Adipose tissue (tissue), 3 donors: ENCODE measurements around the gene TDRD9. TPM values are rescaled to one million over a fixed set of nuclear protein-coding genes. Genes with fewer than 3 reads are reported as not detected.

Source experiments
- H3K27ac ChIP-seq: one replicate; pipeline ENCODE4 v1.5.1; 2013; ENCODE audit warnings: low read depth, low read length
- WGBS, 3 donors: extraction: QIAGEN DNeasy Blood & Tissue Kit; methylation state at CpG; one replicate each; pipeline ENCODE4 v1.1.7; 2013; 5-methylcytosine and 5-hydroxymethylcytosine counted together
- polyA plus RNA-seq, 3 donors: library from polyadenylated mRNA; stranded (reverse); fragments of 200-250 nt; gene quantifications; one replicate each; pipeline ENCODE4 v1.2.3, GENCODE V29; 2013
- donor health status: healthy with polysubstance abuse.
- donor health status: Bipolar disorder and iron deficiency.
- donor health status: healthy.

The TDRD9 gene
- polyA plus RNA-seq, 3 donors, result 1.3 to 2.7 (median 2.0) TPM

DNA sequence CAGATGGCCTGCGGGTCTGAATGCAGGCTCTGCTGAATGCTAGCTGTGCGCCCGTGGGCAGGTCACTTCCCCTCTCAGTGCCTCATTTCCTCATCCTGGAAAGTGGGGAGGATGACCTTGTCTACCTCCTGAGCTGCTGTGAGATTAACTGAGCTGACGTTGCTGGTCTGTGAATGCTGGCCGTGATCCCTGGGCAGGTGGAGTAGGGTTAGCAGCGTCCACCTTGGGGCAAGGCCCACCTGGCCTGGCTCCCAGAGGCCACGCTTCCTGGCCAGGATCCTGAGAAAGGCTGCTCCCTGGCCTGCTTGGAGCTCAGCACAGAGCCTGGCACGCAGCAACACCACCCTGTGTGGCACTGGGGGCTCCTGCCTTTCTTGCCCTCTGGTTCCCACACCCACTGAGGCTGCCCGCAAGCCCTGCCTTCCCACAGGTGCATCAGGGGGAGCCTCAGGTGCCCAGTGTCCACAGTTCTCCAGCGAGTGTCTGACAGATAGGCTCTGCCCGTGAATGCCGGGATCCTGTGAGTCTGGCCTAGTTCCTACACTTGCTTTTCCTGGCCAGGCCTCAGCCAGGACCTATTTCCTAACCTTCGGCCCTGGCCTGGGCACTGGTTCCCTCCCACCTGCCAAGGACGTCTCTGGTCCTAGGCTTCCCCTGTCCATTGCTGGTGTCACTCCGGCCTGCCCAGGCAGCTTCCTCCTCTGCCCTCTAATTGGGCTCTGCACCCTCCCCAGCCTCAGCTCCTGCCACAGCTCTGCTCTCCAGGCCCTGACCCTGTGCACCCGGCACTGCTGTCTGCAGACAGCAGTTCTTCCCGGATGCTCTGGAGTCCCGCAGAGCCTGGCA lies 37.2 kb upstream of the TDRD9 start:
- WGBS, 3 donors, result 20 to 71% (median 61%) methylated on average over 18 of the region's 18 CpGs
- H3K27ac ChIP-seq, result no peak overlapping the region

DNA sequence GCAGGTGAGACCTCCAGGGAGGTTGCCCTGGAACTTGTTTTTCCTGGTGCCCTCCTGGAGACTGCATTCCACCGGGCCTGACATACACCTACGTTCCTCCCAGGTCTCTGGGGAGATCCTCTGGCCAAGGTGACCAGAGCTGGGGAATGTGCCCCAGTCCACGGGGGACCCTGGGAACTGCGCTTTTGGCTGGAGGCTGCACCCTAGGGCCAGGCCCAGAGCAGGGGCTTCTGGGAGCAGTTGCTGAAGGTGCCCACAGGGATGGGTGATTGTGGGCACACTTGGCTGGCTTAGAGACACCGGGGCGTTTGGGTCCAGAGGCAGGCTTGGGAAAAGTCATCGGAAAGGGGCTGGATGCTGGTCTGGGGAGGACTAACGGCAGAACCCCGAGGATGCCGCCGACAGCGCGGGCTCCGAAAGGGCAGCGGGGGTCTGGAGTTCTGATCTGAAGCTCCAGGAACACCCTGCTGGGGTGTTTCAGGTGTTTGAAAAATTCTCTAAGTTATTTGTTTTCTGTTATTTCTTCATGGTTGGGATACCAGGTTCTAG lies 36.5 kb upstream of the TDRD9 start:
- H3K27ac ChIP-seq, result no peak overlapping the region

DNA sequence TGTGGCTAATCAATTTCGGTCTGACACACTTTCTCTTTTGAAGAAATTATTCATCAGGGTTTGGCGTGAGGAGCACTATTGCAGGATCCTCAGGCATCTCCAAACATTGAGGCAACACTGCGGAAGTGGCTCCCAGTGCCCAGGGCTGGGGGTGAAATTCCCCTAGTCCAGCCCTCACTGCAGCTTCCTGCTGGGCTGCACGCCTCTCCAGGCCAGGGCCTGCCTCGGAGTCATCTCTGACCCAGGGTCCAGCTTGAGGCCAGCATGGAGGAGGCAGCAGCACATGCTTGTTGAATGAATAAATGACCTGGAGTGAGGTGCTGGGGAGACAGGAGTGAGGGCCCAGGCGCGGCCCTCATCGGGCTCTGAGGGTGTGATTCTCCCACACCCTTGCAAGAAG lies 36.0 kb upstream of the TDRD9 start:
- H3K27ac ChIP-seq, result no peak overlapping the region
- WGBS, 3 donors, result 84 to 92% (median 91%) methylated on average over 8 of the region's 8 CpGs

More for the DNA sequence above, 36.5 kb upstream of the TDRD9 start:
- 76 to 88% (median 87%) methylated on average over 15 of the region's 15 CpGs for WGBS, 3 donors

DNA sequence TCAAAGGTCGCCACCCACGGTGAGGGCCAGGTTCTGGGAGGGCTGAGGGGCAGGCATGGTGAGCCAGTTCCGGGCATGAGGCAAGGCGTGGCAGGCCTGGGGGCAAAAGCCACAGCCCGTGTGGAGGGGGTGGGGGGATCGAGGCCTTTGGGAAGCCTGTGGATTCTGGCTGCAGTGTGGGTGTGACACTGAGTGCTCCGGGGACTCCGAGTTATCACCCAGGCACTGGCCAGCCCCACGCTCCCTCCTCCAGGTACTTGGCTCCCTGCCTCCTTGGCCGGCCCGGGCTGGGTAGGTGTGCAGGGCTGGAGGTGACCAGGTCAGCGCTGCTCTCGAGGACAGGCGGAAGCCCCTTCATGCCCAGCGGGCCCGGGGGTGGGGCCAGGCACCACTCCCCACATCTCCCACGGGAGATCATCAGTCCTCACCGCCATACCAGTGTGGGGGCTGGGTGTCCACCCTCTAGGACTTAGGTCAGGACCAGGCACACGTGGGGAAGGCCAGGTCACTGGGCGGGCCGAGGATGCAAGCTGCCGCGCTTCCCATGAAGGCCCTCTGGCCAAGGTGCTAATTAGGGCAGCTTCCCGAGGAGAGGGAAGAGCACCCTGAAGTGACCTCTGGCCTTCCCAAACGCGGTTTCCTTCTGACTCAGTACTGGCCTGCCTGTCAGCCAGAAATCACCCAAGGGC lies 34.1 kb upstream of the TDRD9 start:
- 62 to 70% (median 64%) methylated on average over 25 to 26 of the region's 26 CpGs for WGBS, 3 donors
- no peak overlapping the region for H3K27ac ChIP-seq

DNA sequence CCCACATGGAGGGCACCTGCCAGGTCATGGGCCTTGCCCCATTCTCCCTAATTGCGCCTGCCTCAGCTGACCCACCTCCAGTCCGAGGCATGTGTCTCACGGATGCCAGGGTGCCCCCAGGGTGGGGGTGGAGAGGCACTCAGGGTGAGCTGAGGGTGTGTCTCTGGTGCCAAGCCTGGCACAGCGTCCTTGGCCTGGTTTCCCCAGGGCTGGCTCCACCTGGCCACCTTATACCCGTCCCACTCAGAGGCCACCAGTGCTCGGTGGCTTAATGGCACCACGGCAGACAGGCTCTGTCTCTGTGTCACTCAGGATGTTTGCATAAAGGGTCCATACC lies 33.6 kb upstream of the TDRD9 start:
- no peak overlapping the region for H3K27ac ChIP-seq
- 49 to 80% (median 79%) methylated on average over 7 of the region's 7 CpGs for WGBS, 3 donors

DNA sequence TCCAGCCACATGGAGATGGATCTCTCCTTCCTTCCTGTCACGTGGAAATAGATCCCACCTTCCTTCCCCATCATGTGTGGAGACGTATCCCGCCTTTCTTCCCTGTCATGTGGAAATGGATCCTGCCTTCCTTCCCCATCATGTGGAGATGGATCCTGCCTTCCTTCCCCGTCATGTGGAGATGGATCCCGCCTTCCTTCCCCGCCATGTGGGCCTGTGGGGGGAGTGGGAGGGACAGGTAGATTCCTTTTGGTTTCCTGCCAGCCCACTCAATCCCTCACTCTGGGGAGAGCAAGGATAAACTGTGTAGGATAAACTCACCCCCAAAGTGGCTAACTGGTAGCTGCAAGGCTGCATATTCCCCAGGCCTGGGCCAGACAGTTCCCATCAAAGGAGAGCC lies 31.7 kb upstream of the TDRD9 start:
- no peak overlapping the region for H3K27ac ChIP-seq
- 70 to 78% (median 75%) methylated on average over 6 of the region's 6 CpGs for WGBS, 3 donors

DNA sequence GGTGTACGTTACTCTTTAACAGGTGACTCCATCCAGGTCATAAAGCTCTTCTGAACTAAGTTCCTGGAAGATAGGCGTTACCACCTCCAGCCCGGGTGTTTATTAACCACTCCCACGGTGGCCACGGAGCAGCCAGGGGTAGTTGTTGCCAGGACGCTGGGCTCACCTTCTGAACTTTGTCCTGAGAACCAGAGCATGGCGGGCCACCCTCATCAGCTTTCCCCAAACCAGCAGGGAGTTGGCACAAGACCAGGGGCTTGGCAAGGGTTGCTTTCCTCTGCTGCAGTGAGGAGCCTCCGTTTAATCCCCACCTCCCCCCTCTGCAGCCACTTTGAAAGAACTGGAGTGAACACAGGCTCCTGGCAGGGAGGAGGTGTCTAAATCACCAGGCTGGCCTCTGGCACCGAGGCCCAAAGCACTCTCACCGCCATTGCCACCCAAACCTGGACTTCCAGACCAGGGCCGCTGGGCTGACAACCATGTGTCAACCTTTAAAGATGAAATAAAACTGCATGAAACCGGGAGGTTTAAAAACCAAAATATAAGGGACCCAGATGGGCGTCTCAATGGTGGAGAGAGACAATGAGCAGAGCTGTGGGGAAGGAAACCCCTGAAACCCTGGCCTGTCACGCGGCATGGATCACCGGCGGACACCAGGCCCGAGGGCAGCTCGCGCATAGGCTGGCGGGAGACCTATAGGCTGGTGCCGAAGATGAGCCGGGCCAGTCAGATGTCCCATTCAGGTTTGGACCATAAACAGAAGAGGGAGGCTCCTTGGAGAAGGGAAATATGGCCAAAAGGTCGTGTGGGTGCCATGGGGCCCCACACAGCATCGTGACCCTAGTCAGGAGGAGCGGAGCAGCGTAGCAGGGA lies 30.9 kb upstream of the TDRD9 start:
- 60 to 79% (median 78%) methylated on average over 27 of the region's 27 CpGs for WGBS, 3 donors
- no peak overlapping the region for H3K27ac ChIP-seq

DNA sequence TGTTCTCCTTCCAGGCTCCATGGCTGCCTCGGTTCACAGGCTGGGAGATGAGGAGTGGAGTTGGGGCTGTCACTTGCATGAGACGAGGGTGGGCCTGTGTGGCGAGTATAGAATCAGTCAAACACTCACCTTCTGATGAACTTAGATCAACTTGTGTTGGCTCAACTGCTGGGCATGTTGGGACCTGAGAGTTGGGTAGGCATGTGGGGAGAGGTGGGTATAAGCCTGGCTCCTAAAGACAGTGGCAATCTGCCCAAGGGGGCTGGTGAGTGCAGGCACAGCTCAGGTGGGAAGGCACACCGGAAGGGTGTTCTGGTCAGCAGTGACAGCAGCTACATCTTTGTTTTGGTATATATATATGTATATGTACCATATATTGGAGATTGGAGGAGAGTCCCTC lies 30.1 kb upstream of the TDRD9 start:
- 96% methylated on average over 4 of the region's 4 CpGs for WGBS, 3 donors
- no peak overlapping the region for H3K27ac ChIP-seq

DNA sequence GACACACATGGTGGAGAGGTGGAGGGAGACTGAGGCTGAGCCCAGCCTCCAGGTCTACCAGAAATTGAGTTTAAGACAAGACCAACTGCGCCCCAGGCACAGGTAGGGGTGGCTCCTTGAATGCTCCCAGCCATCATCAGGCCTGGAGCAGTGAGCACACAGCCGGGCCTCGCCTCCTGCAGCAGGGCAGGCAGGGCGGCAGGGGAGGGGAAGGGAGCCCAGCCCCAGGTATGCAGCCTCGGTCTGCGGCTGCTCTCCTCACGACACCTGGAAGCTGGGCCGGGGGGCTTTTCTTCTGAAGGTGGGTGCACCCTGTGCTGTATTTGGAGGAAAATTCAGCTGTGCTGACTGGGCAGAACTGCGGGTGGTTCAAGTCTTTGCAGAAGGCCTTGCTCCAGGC lies 29.5 kb upstream of the TDRD9 start:
- WGBS, 3 donors, result 78 to 89% (median 86%) methylated on average over 9 of the region's 9 CpGs

DNA sequence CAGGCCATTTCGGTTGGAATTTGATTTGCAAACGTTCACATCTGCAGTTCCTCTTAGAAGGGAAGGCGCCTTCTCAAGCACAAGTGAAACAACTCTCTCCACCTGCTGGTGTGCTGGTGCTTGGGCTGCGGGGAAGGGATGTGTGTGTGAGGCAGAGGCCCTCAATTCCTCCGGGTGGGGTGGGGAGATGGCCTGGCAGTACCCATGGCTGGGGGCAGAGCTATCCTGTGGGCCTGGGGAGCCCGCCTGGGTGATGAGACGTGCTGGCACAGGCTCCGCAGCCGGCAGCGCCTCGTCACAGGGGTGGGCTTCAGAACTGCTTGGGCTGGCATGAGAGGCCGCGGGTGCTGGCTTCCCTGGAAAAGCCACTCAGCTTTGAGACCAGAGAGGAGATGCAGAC lies 28.9 kb upstream of the TDRD9 start:
- WGBS, 3 donors, result 71 to 83% (median 76%) methylated on average over 13 of the region's 13 CpGs
- no peak overlapping the region for H3K27ac ChIP-seq

More for the DNA sequence above, 29.5 kb upstream of the TDRD9 start:
- no peak overlapping the region for H3K27ac ChIP-seq

DNA sequence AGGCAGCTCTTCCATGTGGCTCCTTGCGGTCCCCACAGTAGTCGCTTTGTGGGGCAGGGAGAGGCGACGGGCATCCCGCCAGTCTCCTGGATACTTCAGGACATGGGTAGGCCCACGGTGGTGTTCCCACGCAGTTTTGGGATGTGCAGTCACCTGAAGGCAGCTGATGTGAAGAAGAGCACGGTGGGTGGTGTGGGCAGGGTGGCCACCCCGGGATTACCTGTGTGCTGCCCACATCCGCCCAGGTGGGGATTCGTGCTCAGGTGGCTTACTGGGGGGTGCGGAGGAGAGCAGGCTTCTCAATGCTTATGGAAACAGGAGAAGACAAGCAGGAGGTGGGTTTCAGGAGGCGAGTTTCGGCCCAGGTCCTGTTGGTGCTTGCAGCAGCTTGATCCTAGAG lies 28.4 kb upstream of the TDRD9 start:
- no peak overlapping the region for H3K27ac ChIP-seq
- 93 to 95% (median 94%) methylated on average over 14 of the region's 14 CpGs for WGBS, 3 donors

DNA sequence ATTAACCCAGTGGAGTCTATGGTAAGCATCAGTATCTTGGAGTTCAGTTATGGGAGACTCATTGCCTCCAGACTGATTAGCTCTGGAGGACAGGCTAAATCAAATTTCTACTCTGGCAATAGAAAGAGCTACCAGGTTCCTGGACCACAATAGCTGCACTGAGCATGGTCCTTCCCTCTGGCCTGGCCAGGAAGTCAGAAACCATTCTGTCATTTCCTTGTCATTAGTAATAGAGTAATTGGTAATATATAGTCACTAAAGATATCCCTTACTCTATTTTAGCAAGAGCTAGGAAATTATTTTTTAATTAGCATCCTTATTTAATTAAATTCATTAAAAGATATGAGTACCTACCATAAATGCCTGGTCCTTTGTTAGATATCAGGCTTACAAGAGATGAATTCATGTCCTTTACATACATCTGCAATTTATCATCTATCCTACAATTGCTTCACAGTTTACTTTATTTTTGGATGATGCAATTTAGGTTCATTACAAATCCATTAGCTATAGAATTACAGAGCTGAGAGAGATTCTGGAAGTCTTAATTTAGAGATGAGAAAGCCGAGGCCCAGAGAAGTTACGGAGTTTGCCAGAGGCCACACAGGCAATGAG lies 23.7 kb upstream of the TDRD9 start:
- WGBS, 3 donors, result 90 to 94% (median 93%) methylated on average over 2 of the region's 2 CpGs
- no peak overlapping the region for H3K27ac ChIP-seq

DNA sequence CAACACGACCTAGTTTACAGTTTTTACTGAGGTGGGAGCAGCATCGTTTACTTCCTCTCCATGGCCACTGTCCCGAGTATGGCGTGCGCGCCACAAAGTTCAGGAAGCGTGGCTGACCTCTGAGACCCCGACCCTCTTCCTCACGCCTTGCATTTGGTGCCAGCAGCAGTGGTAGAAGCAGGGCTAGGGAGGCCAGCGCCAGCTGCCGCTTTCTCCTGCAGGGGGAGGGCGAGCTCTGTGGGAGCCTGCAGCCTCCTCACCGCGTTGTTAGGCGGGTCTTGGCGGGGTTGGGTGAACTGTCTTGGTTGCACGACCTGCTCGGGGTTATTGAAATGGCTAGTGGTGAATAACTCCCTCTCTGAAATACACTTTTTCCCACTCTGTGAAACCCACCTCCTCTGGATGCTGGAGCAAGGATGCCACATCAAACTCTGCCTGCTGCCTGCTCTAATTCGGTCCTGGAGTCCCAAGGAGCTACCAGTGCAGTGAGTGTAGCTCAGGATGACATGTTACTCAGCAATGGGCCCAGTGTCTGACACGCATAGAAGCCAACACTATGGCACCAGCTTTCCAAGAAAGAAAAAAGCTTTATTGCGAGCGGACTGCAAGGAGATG lies 22.3 kb upstream of the TDRD9 start:
- 32 to 62% (median 41%) methylated on average over 22 of the region's 22 CpGs for WGBS, 3 donors
- no peak overlapping the region for H3K27ac ChIP-seq

DNA sequence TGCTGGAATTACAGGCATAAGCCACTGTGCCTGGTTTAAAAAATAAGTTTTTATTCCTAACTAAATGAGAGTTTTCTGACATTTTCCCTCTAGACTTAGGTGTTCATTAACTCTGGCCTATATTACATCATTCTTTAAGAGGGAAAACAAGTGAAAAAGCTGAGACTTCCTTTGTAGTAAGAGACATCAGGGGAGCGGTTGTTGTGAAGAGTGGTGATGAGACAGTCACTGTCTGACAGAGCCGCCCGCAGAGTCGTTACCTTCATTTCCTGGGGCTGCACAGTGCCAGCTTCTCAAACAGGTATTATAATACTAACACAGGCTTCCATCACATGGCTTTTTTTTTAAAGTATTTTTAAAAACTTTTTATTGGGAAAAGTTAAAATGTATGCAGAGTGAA lies 19.7 kb upstream of the TDRD9 start:
- no peak overlapping the region for H3K27ac ChIP-seq
- 86 to 95% (median 91%) methylated on average over 4 of the region's 4 CpGs for WGBS, 3 donors

DNA sequence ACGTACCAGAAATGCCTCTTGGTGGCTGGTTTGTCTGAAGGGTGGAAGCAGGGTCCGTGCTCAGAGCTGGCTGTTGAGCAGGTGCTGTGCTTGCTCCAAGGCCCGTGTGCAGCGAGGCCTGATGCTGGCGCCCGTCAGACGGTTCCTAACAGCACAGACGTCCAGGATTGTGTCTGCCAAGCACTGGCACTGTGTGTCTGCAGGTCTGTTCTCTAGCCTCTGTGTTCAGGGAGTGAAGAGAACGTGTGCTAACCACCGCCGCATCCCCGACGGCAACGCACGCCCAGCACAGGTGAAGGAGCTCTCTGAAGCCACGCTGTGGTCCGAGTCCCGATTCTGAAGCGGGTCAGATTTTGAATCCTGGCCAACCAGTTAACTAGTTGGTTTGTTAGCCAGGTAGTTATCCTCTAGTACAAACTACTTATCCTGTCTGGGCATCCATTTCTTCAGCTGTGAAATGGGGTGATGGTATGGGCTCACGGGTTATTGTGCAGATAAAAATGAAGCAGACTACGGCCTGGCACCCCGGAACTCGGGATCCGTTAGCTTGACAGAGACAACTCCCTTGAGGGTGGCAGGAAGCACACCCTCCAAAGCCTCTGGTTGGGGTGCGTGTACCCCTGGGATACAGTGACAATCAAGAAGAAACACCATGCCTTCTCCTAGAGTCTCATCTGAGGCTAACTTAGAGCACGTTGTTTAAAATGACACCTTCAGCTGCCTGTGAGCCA lies 18.6 kb upstream of the TDRD9 start:
- no peak overlapping the region for H3K27ac ChIP-seq
- 80 to 83% (median 81%) methylated on average over 26 of the region's 26 CpGs for WGBS, 3 donors

DNA sequence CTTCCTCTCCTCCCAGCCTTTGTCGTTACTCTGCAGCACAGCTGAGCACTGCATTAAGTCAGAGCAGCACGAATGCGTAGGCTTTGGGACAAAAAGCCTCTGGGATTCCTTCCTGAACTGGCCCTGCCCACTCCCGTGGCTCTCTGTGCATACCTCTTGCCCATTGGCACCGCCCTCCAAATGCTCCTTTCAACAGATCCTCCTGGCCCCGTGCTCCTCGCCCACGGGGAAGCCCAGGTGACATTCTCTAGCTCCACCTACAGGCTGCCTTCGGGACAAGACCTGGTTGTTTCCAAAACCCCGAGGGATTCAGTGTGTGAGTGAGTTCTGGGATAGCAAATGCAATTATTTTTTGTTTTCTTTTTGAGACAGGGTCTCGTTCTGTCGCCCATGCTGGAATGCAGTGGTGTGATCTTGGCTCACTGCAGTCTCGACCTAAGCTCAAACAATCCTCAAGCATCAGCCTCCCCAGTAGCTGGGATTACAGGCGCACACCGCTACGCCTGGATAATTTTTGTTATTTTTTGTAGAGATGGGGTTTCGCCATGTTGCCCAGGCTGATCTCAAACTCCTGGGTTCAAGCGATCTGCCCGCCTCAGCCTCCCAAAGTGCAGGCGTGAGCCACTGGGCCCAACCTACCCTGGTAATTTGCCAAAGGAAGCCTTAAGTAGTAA lies 17.9 kb upstream of the TDRD9 start:
- no peak overlapping the region for H3K27ac ChIP-seq
- 24 to 27% (median 27%) methylated on average over 20 of the region's 20 CpGs for WGBS, 3 donors

DNA sequence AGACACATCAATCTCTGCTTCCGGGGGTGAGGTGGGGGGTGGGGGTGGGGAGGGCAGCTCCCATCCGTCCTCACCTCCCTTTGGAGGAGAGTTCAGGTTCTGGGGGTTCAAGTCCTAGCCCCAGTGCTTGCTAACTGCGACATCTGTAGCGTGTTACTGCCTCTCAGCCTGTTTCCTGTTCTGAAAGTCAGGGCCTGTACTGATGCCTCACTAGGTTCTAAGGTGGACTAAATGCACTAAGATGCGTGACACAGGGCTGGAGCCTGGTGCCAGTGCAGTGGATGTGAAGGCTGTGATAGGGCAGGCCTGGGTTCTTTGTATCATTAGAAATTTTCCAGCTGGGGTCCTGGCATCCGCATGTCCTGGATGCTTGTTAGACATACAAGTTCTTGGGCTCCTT lies 17.3 kb upstream of the TDRD9 start:
- WGBS, 3 donors, result 79 to 85% (median 81%) methylated on average over 6 of the region's 6 CpGs

More for the DNA sequence above, 17.3 kb upstream of the TDRD9 start:
- H3K27ac ChIP-seq, result no peak overlapping the region
